IMR-90 (cell line): Measurements from ENCODE around the gene TPRX2. TPM values are rescaled to one million over a fixed set of nuclear protein-coding genes. Genes with fewer than 3 reads are reported as not detected.
"Not testable (repeated sequence)": the region's sequence is repeated elsewhere in the genome, so short reads cannot be mapped to it uniquely, and the experiment has no call there.

Experiments used
- ATAC-seq: fragments of 200-7000 bp; cut with Tn5 transposase; 2 replicates; pipeline ENCODE4 v1.9.1; 2020; ENCODE audit warnings: low read depth, mild to moderate bottlenecking, moderate library complexity
- Bru-seq: library from RNA; stranded (reverse); fragments of 400-500 nt; gene quantifications from one replicate; lab custom pipeline; 2021; lab: Mats Ljungman, UMichigan
- BruChase-seq, 2 experiments: library from RNA; stranded (reverse); fragments of 400-500 nt; gene quantifications; one replicate each; lab custom pipeline; 2021; lab: Mats Ljungman, UMichigan
- BruUV-seq: library from RNA; stranded (reverse); fragments of 400-500 nt; replicated peaks from 2 replicates; lab custom pipeline; 2021; lab: Mats Ljungman, UMichigan
- CTCF ChIA-PET: fragments of 300-600 bp; formaldehyde crosslinking; extraction: SDS; loops from one replicate; lab custom pipeline; 2021; ENCODE audit warnings: antibody characterized with exemption; lab: Yijun Ruan, JAX
- POLR2A ChIA-PET: fragments of 300-600 bp; sonication (Branson Sonifier 250); formaldehyde crosslinking; loops from one replicate; lab custom pipeline; 2022; ENCODE audit warnings: antibody characterized with exemption; ENCODE audit not compliant: unreplicated experiment; lab: Charles Lee
- DNase-seq: peaks from one replicate; pipeline ENCODE4 v3.0.0; 2013
- H2AFZ ChIP-seq: replicated peaks from 2 replicates; pipeline ENCODE3; 2013; ENCODE audit warnings: low read length, mild to moderate bottlenecking; ENCODE audit not compliant: poor library complexity
- H2AK5ac ChIP-seq: 2 replicates; pipeline ENCODE4 v1.6.1; 2013; ENCODE audit warnings: low read depth, low read length, inconsistent platforms
- H2AK9ac ChIP-seq: replicated peaks from 2 replicates; pipeline ENCODE3; 2013; ENCODE audit warnings: mild to moderate bottlenecking, low read depth, low read length, moderate library complexity; ENCODE audit not compliant: poor library complexity
- H2BK120ac ChIP-seq: 2 replicates; pipeline ENCODE4 v1.6.1; 2013; ENCODE audit warnings: low read depth, low read length, inconsistent platforms
- H2BK15ac ChIP-seq: 3 replicates; pipeline ENCODE4 v1.6.1; 2013; ENCODE audit warnings: low read depth, low read length, inconsistent platforms
- H2BK20ac ChIP-seq: 2 replicates; pipeline ENCODE4 v1.6.1; 2013; ENCODE audit warnings: low read depth, mild to moderate bottlenecking, inconsistent platforms, low read length, moderate library complexity
- H2BK5ac ChIP-seq: 2 replicates; pipeline ENCODE4 v1.6.1; 2013; ENCODE audit warnings: mild to moderate bottlenecking, low read depth, low read length, inconsistent platforms; ENCODE audit not compliant: poor library complexity, severe bottlenecking
- H3K14ac ChIP-seq: replicated peaks from 2 replicates; pipeline ENCODE4 v1.6.1; 2013; ENCODE audit warnings: low read depth, low read length, inconsistent platforms
- H3K18ac ChIP-seq: 2 replicates; pipeline ENCODE4 v1.6.1; 2013; ENCODE audit warnings: low read depth, low read length, control low read depth
- H3K23ac ChIP-seq: 2 replicates; pipeline ENCODE4 v1.6.1; 2013; ENCODE audit warnings: low read depth, low read length, inconsistent platforms
- H3K27ac ChIP-seq: 2 replicates; pipeline ENCODE4 v1.5.1; 2013; ENCODE audit warnings: mild to moderate bottlenecking, control low read depth, low read length; ENCODE audit not compliant: insufficient read depth
- H3K27me3 ChIP-seq: 2 replicates; pipeline ENCODE4 v1.6.1; 2013; ENCODE audit warnings: low read length; ENCODE audit not compliant: control insufficient read depth, insufficient read depth
- H3K36me3 ChIP-seq: 2 replicates; pipeline ENCODE4 v1.6.1; 2013; ENCODE audit warnings: low read length, mixed read lengths; ENCODE audit not compliant: control insufficient read depth, insufficient read depth
- H3K4ac ChIP-seq: 2 replicates; pipeline ENCODE4 v1.6.1; 2013; ENCODE audit warnings: low read depth, low read length, inconsistent platforms
- H3K4me1 ChIP-seq: 2 replicates; pipeline ENCODE4 v1.6.1; 2013; ENCODE audit warnings: low read length, mixed read lengths; ENCODE audit not compliant: control insufficient read depth, insufficient read depth
- H3K4me2 ChIP-seq: 2 replicates; pipeline ENCODE4 v1.6.1; 2013; ENCODE audit warnings: low read depth, mild to moderate bottlenecking, control low read depth, low read length, moderate library complexity
- H3K4me3 ChIP-seq: 2 replicates; pipeline ENCODE4 v1.5.1; 2013; ENCODE audit warnings: low read depth, mild to moderate bottlenecking, control low read depth, low read length, moderate library complexity; ENCODE audit not compliant: insufficient read depth
- H3K56ac ChIP-seq: 2 replicates; pipeline ENCODE4 v1.6.1; 2013; ENCODE audit warnings: low read length, inconsistent platforms; ENCODE audit not compliant: insufficient read depth; ENCODE audit errors: extremely low read depth
- H3K79me1 ChIP-seq, 2 experiments: 2 replicates each; pipeline ENCODE4 v1.6.1; 2013; ENCODE audit warnings: low read length in 2 of 2, inconsistent platforms in 1 of 2, low read depth in 1 of 2
- H3K9ac ChIP-seq: 2 replicates; pipeline ENCODE4 v1.6.1; 2013; ENCODE audit warnings: low read depth, low read length, control low read depth
- H3K9me1 ChIP-seq: 2 replicates; pipeline ENCODE4 v1.6.1; 2013; ENCODE audit warnings: low read length, inconsistent platforms; ENCODE audit not compliant: insufficient read depth
- H3K9me3 ChIP-seq: 2 replicates; pipeline ENCODE4 v1.6.1; 2013; ENCODE audit warnings: low read length; ENCODE audit not compliant: control insufficient read depth, insufficient read depth
- H4K20me1 ChIP-seq: 2 replicates; pipeline ENCODE4 v1.6.1; 2013; ENCODE audit warnings: low read length, inconsistent platforms; ENCODE audit not compliant: insufficient read depth
- H4K5ac ChIP-seq: 2 replicates; pipeline ENCODE4 v1.6.1; 2013; ENCODE audit warnings: mild to moderate bottlenecking, low read depth, low read length, control low read depth
- H4K8ac ChIP-seq, 2 experiments: 2 replicates each; pipeline ENCODE4 v1.6.1; 2013; ENCODE audit warnings: low read depth in 2 of 2, low read length in 2 of 2, control low read depth in 1 of 2, inconsistent platforms in 1 of 2
- H4K91ac ChIP-seq: 2 replicates; pipeline ENCODE4 v1.6.1; 2013; ENCODE audit warnings: low read depth, low read length, inconsistent platforms; ENCODE audit not compliant: insufficient read depth
- WGBS, 2 experiments: methylation state at CpG; one replicate each; pipeline versions ENCODE4 v1.1.5 to v1.1.7; 2013; ENCODE audit warnings: missing lambda C conversion rate in 2 of 2; ENCODE audit not compliant: insufficient read length in 1 of 2; ENCODE audit errors: extremely low coverage in 2 of 2; 5-methylcytosine and 5-hydroxymethylcytosine counted together
- dilution Hi-C: fragments of 300-500 bp; cut with HindIII; formaldehyde crosslinking; loops from one replicate; pipeline ENCODE4 v1.14.3; 2018; ENCODE audit warnings: low sequenced_read_pairs; ENCODE audit not compliant: unreplicated experiment
- in situ Hi-C: fragments of 300-500 bp; cut with MboI; formaldehyde crosslinking; loops from 3 replicates; pipeline ENCODE4 v1.14.3; 2019; ENCODE audit warnings: low sequenced_read_pairs, inconsistent platforms, mixed read lengths
- intact Hi-C: fragments of 100-400 bp; cut with micrococcal nuclease; formaldehyde crosslinking; loops from 2 replicates; pipeline ENCODE4 v1.10.0; 2022
- long read RNA-seq: library from polyadenylated mRNA; unstranded; transcript quantifications from one replicate; pipeline ENCODE4 v2.0.0, GENCODE V29; 2021; ENCODE audit not compliant: unreplicated experiment
- polyA plus RNA-seq, 3 experiments: library from polyadenylated mRNA; depleted of rRNA; stranded (reverse); fragments of >200 nt; gene quantifications; 2 replicates each; pipeline ENCODE4 v1.2.3, GENCODE V29; 2012; ENCODE audit warnings: low replicate concordance in 1 of 3
- total RNA-seq: library from RNA; depleted of rRNA; stranded (reverse); fragments of >200 nt; gene quantifications from 2 replicates; pipeline ENCODE4 v1.2.3, GENCODE V29; 2012; rRNA removed

Gene TPRX2
- total RNA-seq: not detected in 2 replicates
- not detected in 2 replicates for polyA plus RNA-seq (2012; rRNA removed)
- not detected in 2 replicates for polyA plus RNA-seq (2012; cell fraction: cytosol; rRNA removed)
- polyA plus RNA-seq (2012; cell fraction: nucleus; rRNA removed; ENCODE audit: low replicate concordance): not detected in 2 replicates
- not detected for Bru-seq, nascent RNA
- BruChase-seq, experiment 1, labeled RNA remaining after a 6-hour chase: not detected
- BruChase-seq, experiment 2, labeled RNA remaining after a 2-hour chase: not detected
- long read RNA-seq: 0 reads

DNA sequence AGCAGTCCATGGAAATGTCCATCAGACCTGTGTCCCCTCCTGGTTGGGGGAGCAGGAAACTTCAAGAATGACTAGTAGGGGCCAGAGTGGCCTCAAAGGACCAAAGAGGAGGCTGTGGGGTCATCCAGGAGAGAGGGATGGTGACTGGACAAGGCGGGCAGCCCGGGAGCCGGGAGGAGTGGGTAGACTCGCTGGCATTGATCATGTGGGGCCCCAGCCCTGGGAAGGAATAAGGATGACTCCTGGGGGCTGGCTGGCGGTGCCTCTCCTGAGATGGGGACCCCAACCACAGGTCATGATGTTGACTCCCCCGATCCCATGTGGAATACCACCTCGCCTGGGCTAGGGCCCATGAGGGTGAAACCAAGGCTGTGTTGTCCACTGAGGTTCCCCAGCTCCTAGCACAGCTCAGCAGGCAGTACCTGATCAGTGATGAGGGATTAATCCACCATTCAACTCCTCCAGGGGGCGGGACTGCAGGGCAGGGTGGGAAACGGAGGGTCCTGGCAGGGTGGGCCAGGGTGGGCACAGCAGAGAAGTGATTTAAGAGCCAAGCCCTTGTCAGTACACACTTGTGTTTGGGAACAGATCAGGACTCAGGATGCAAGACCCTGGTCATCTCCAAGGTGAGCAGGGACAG lies at the start of gene TPRX2:
Gene TPRX2, plus strand, starts transcription at position 590 of the 640 bp plus-strand sequence. Its CDS starts 12 bp downstream, at position 602.
- H2BK15ac ChIP-seq, H3K4me1 ChIP-seq, POLR2A ChIA-PET: not testable (repeated sequence)

More for the DNA sequence above, at the start of gene TPRX2:
- intact Hi-C loops, H2BK20ac ChIP-seq, H2BK120ac ChIP-seq, H3K4ac ChIP-seq, H3K18ac ChIP-seq, H4K5ac ChIP-seq, H3K79me1 ChIP-seq, H3K4me3 ChIP-seq, H2AFZ ChIP-seq, H3K9me3 ChIP-seq, CTCF ChIA-PET, in situ Hi-C loops, BruUV-seq, H4K8ac ChIP-seq, H4K20me1 ChIP-seq, H3K56ac ChIP-seq, H2AK5ac ChIP-seq, H3K4me2 ChIP-seq, H3K23ac ChIP-seq, H3K36me3 ChIP-seq, DNase-seq, H3K9ac ChIP-seq, H4K91ac ChIP-seq, H3K27me3 ChIP-seq, H3K27ac ChIP-seq, ATAC-seq, H2AK9ac ChIP-seq, H3K9me1 ChIP-seq, H2BK5ac ChIP-seq, H3K14ac ChIP-seq, dilution Hi-C loops: not testable (repeated sequence)
- WGBS, 2 experiments: 92% methylated on average over 2 of the region's 9 CpGs; no CpG with 5 or more reads in 1 of the 2 experiments
